Measurements from ENCODE around the gene CAND2. TPM values are rescaled to one million over a fixed set of nuclear protein-coding genes. Genes with fewer than 3 reads are reported as not detected.

Gene CAND2
- total and polyA plus RNA-seq, 2 experiments from 2014 or later, result 5.6 to 20.5 TPM

- TF ChIP-seq ETS1 (IDR thresholded peaks at IDR 0.05) (no peak), POLR2AphosphoS5 (IDR thresholded peaks at IDR 0.05; ENCODE audit: low read depth) (no peak), CTCF (conservative IDR thresholded peaks at IDR 0.05; ENCODE audit: low read depth in 2 of 2) (no peak), NANOG (IDR thresholded peaks at IDR 0.05; ENCODE audit: borderline replicate concordance) (no peak), EZH2phosphoT487 (IDR thresholded peaks at IDR 0.05; ENCODE audit: unreplicated experiment) (no peak), CREB1 (CRISPR knock-in tag; IDR thresholded peaks at IDR 0.05; ENCODE audit: low read depth) (no peak)
These were observed 32.2 kb upstream of the CAND2 start (continued) for GRCh38 chr3:12764171-12764776.

- 0 out of 2 replicates have a peak, but pooled peaks cover 5% of the 10 kb centered on the region for H3K27me3 ChIP-seq (ENCODE audit: insufficient read depth)
- H2AFZ ChIP-seq, result no peak overlapping the region
- no peaks in the 10 kb centered on the region for H3K4me1 ChIP-seq (ENCODE audit: insufficient read depth)
- no peaks in the 10 kb centered on the region for H3K36me3 ChIP-seq (ENCODE audit: insufficient read depth)
- H3K4me2 ChIP-seq, result no peak overlapping the region
- Mint-ChIP-seq H3K27ac (no peak overlapping the region), H3K4me1 (no peaks in the 10 kb centered on the region), H3K27me3 (ENCODE audit: insufficient read depth, low read depth, poor library complexity) (peaks cover 7% of the 10 kb centered on the region), H3K36me3 (ENCODE audit: low read depth) (no peaks in the 10 kb centered on the region), H3K9me3 (no peaks in the 10 kb centered on the region; the same call in 2 of the 3 replicates), H3K4me3 (no peak overlapping the region)
- no peaks in the 10 kb centered on the region for H3F3A ChIP-seq (replicated peaks; ENCODE audit: low read depth)
- H3K27ac ChIP-seq (ENCODE audit: low read depth), result no peak overlapping the region
- ATAC-seq (no peak), DNase-seq (ENCODE audit: low spot score) (no peak)
- H4K20me1 ChIP-seq (replicated peaks; ENCODE audit: insufficient read depth), result no peaks in the 10 kb centered on the region
- no peak overlapping the region for H3K4me3 ChIP-seq
- no peaks in the 10 kb centered on the region for H3K9me2 ChIP-seq (ENCODE audit: insufficient read depth)
- no peaks in the 10 kb centered on the region for H3K79me2 ChIP-seq (replicated peaks; ENCODE audit: insufficient read depth)
- TF ChIP-seq STAT1 (IDR thresholded peaks at IDR 0.05; ENCODE audit: unreplicated experiment) (no peak), EZH2 (IDR thresholded peaks at IDR 0.05; ENCODE audit: low read depth, unreplicated experiment) (no peak), CREB1 (CRISPR knock-in tag; IDR thresholded peaks at IDR 0.05; ENCODE audit: low read depth) (no peak), ZNF331 (CRISPR knock-in tag; IDR thresholded peaks at IDR 0.05; ENCODE audit: low read depth) (no peak), ZNF114 (CRISPR knock-in tag; IDR thresholded peaks at IDR 0.05) (no peak), NANOG (IDR thresholded peaks at IDR 0.05; ENCODE audit: borderline replicate concordance) (no peak), ETS1 (IDR thresholded peaks at IDR 0.05) (no peak), CTCF (conservative IDR thresholded peaks at IDR 0.05; ENCODE audit: low read depth in 2 of 2) (no peak), EZH2phosphoT487 (IDR thresholded peaks at IDR 0.05; ENCODE audit: unreplicated experiment) (no peak), ZNF462 (CRISPR knock-in tag; IDR thresholded peaks at IDR 0.05) (no peak), JUNB (IDR thresholded peaks at IDR 0.05; ENCODE audit: unreplicated experiment) (no peak)
These were observed 29.9 kb upstream of the CAND2 start for GRCh38 chr3:12766541-12766940.
